Stimulated activated CD4-positive, alpha-beta T cell treated with anti-CD3 and anti-CD28 coated beads, Interleukin-4, amount 100 ng/mL, for 1 hour (primary cell): Measurements from ENCODE around the gene PAX8.

Source experiments
- DNase-seq: peaks from one replicate; pipeline ENCODE4 v3.0.0-alpha.2; 2020

The PAX8 gene

DNA sequence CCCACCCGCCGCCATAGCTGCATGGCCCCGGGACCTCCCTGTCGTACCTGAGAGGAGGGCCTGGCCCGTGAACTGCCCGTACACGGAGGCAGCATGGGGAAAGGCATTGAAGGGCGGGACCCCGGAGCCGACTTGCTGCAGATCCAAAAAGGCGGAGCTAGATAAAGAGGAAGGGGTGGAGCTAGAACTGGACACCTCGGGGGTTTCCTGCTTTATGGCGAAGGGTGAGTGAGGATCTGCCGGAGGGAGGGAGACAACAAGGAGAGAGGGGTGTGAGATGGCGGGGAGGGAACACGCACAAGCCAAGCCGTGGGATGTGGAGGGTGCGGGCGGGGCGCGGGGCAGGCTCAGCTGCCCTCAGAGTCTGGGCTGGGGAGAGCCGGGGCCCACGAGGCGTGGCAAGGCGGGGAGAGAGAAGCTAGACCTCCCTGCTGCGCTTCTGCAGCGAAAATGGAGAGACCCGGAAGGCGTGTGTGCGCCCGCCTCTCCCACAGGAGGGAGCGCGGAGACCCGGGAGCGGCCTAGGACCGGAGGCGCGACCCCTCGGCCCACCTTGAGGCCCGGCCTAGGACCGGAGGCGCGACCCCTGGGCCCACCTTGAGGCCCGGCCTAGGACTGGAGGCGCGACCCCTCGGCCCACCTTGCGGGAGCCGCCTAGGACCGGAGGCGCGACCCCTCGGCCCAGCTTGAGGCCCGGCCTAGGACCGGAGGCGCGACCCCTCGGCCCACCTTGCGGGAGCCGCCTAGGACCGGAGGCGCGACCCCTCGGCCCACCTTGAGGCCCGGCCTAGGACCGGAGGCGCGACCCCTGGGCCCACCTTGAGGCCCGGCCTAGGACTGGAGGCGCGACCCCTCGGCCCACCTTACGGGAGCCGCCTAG lies 43.1 kb downstream of the PAX8 start:
- DNase-seq, result peak; percentile 69

DNA sequence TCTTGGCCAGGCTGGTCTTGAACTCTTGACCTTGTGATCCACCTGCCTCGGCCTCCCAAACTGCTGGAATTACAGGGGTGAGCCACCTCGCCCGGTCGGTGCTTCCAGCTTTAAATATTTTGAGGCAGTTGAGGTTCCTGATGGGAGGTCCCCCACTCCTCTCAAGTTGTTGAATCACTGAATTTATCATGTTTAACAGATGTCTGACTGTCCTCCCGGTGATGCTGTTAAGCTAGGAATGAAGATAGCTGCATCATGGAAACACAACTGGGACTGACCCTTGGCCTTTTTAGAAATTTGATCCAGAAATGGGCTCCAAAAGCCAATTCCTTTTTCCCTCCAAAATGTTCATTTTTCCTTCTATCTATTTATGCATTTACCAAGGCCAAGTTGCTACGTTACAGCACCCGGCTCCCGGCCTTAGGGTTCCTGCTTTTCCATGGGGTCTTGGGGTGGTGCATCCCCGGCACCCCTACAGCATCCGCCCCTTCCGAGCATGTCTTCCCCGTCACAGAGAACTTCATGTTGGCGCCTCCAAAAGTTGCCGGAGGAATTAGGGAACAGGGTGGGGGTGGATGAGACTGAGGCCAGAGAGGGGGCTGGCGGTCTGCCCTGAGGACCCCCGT lies 43.9 kb downstream of the PAX8 start:
- no peak for DNase-seq

DNA sequence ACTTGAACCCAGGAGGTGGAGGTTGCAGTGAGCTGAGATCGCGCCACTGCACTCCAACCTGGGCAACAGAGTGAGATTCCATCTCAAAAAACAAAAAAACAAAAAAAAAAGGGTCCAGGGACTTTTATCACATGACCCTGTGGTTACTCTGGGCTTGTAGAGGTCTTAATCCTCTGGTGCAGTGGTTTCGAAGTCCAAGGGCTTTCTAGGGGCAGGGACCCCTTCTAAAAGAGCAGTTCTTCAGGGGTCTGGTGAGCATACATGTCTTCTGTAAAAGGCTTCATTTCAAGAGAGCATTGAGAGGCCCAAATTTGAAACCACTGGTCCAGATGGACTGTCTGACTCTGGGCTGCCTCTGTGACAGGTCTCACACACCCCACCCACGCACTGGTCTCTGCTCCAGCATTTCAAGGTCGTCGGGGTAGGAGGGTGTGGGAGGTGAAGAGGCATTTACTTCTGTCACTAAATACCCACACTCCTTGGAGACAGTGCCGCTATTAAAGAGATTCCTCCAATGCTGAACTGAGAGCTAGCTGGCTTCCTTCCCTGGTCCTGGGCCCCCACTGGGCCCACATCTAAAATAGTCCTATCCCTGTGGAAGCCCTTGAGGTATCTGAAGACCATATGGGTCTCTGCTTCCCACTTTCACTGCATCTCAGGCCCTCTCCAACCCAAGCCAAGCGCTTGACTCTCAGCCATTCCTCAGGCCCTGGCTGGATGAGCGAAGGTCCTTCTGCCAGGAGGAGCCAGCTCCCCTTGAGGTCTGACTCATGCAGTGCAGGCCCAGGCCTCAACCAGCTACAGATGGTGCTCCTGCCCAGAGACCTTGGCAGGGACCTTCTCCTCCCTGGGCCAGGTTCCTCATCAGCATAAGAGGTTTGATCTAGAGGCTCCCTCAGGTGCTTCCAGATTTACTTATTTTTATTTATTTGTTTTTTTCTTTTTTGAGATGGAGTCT lies 44.8 kb downstream of the PAX8 start:
- DNase-seq, result no peak

DNA sequence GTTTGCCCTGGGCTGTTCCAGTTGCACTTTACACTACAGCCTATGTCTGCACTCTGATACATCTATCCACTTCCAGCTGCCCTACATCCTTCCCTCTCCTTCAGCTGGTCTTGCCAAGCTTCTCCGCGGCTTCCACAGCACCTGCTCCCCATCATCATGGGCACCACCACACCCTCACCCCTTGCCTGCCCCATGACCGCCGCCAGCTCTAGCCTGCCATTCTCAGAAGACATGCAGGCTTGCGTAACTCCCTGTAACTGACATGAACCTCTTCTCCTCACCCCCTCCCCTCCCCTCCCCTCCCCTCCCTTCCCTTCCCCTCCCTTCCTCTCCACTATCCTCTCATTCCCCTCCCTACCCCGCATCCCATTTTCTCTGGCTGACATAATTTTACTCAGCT lies 46.0 kb downstream of the PAX8 start:
- DNase-seq, result no peak

DNA sequence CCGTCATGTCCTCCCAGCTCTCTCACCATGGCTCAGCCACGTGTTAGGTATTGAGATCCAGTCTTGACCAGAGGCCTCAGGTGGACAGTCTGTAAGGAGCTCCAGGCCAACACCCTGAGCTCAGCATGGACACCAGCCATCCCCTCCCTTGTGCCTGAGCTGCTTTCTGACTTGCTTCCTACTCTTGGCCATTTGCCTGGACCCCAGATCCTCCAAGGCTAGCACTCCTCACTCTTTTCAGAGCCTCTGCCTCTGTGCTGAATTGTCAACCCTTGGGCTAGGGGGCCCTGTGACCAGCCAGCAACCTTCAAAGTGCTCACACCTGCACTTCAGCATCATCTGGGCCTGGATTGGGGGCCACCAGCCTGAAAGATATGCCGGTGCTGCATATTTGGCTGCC lies 46.6 kb downstream of the PAX8 start:
- DNase-seq, result no peak

DNA sequence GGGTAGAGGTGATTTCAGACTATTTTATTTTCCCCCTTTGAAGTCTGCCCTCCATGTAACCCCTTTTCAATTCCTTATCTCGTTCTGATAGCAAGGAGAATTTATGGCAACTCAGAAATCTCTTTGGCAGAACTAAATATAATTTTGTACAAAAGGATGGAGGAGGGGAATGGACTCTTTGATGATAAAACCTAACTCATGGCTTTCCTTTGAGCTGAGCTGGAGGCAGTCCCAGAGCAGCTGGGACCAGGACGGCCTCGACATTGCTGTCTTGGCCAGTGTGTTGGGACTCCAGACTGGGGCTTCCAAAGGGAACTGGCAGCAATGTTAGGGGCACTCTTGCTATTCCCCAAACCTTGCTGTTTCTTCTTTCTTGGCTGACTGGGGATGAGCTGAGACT lies 47.7 kb downstream of the PAX8 start:
- no peak for DNase-seq

DNA sequence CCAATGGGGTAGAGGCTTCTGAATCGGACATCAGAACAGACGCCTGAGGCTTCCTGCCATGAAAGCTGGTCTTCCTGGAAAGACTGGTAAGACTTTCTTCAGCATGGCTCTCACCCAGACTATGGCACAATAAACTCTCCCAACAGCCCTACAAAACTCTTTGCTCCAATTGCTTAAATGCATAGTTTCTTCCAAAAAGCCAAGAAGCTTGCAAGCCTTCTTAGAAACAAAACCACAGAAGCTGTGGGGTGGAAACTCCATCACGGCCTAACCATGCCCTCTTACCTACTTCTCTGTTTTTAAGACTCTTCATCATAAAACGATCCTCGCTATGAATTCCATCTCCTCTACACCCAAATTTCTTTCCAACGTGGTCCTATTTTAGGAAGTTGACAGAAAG lies 48.2 kb downstream of the PAX8 start:
- DNase-seq, result no peak

DNA sequence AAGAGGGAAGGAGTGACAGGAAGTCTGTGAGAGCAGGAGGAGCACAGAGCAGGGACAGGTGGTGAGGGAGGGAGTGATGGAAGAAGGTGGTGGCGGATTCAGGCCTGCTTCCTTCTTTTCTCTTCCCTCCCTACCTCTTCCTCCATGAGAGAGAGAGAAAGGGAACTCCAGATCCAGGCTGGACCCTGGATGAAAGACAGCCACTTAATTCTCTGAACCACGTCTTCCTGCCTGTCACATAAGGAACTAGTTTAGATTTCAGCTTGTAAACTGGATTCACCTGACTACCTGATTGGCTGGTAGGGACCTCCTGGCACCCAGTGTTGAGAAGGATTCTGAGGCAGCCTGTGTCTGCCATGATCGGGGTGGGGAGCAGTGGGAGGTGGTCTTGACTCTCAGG lies 48.9 kb downstream of the PAX8 start:
- no peak for DNase-seq

DNA sequence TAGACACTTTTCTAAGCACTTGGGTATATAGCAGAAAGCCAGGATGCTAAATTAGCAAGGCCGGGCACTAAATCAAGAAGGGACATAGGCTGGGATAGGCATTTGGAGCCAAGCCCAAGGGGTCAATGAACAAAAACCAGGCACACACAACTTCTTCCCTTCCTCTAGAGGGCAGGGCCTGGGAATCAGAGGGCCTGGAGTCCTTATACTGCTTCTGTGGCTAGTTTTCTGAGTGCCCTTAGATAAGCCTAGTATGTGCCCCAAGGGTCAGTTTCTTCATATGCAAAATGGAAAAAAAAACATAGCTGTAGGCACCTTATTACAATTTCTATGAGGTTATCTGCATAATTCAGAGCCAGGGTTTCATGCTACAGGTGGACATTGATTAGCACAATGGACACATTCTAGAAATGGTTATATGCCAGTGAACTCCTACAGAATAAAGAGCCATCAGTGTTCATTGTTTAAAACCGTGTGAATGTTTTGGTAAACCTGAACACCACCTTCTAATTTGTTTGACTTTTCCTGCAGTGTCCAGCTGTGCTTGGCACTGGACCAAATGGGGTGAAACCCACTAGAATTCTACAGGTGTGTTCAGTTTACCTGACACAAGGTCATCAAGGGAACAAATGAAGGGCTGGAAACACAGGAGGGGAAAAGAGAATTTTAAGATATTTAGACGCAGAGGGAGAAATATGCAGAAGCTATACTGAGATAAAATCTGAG lies 49.6 kb downstream of the PAX8 start:
- no peak for DNase-seq

DNA sequence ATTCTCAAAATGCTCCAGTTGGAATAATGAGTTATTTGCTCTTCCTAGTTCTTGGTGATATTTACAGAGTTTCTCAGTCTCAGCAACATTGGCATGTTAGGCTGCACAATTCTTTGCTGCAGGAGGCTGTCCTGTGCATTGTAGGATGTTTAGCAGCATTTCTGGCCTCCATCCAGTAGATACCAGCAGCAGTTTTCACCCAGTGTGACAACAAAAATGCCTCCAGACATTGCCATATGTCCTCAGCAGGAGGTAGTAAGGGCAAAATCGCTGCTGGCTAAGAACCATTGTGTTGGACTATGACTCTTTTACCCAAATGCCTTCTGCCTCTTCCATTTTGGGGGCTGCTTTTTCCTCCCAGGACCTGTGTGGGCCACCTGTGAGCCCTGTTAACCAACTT lies 50.4 kb downstream of the PAX8 start:
- DNase-seq, result no peak

DNA sequence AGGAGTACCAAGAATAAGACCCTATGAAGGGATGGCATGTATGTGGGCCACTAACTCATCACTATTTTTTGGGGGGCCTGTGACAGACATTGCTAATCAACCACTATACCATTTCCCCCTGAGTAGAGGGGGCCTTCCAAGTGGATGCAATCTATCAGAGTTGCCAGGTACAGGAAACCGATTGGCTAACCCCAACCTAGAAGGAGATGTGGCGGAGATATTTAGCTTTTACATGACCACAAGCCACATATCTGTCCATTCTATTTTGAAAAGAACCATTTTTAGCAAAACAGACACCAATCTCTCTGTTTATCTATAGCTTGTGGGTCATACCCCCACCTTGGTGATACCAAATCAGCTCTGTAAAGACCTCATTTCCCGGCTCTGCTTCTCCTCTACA lies 51.0 kb downstream of the PAX8 start:
- no peak for DNase-seq

DNA sequence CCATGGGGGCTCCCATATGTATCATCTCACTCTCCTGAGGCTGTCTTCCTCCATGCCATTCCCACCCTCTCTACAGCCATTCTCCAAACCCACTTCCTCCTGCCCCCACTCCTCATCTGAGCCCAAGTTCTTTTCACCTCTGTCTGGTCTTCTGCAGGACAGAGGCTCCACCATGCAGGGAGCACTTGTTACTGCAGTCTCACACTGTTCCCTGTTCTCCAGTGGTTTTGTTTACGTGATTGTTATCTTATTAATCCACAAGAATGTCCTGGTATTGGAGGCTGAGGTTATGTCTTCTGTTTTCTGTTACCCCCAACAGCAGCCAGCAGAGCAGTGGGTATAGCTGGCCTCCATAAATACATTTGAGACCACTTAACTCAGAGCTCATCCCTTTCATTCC lies 51.4 kb downstream of the PAX8 start:
- DNase-seq, result no peak

DNA sequence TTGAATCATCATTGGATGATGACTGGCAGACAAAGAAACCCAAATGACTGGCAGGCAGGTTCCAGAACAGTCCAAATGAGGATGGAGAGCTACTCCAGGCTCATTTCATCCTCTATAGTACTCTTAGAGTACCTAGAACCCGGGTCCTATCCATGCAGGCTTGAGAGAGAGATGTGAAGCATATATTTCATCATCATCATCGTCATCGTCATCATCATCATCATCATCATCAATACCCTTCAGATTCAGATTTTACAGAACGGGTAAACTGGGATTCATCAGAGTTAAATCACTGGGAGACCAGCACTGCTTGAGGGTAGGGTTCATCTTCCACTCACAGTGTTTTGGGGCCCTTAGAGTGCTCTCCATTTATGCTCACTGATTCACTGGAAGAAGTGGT lies 52.3 kb downstream of the PAX8 start:
- no peak for DNase-seq

DNA sequence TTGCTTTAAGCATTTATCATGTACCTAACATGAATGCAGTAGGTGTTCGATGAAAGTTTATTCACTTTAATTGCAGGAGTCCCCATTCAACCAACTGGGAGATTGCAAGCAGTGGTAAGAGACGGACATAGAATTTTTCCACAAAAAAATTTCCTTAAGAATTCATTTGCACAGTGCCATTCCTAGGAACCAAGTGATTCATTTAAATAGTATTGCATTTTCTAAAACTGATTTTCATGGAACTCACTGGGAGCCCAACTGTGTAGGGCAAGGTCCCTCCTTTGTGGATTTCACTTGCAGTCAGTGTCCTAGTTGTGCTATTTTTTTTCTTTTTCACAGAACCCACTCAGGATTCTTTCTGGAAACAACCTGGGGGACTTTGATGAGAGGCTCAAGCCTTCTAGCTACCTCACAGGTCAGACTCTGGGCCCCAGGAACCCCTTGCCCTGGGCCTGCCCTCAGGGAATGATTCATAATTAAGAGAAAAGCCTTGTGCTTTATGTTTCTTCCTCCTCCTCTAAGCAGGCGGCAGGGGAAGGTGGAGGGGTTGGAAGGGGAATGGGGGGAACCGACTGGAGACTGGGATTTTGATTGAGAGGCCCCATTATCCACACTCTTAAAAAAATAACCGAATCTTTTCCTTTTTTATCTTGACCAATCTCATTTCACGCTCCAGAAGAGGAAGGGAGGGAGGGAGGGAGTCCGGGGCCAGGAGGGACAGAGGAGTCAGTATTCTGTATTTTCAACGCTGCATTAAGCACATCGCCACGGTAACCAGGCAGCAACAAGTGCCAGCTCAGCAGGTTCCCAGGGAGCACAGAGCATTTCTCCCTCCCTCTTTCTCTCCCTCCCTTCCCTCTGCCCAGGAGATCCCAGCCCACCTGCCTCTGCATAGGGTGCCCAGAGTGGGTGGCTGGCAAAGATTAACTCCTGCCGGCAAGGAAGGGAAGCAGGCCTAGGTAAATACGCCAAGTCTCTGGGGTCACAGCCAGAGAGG lies 53.2 kb downstream of the PAX8 start:
- DNase-seq, result no peak

DNA sequence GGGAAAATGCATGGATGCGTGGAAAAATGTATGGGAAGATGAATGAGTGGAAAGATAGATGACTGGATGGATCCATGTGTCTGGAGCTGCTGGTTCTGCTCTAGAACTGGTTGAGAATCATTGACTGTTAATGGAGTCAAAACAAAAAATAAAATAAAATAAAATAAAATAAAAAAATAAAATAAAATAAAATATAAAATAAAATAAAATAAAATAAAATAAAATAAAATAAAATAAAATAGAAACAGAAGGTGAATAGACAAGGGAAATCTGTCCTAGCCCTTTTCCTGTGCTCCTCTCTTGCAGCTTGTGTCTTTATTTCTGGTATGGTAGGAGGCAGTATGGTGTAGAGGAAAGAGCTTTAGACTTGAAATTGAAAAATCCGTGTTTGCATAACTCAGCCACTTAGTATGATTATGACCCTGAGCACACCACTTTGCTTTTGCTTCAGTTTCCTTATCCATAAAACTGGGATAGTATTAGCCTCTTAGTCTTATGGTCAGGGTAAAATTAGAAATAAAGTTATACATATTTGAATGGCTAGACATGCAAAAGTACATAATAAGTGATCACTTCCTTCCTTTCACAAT lies 54.0 kb downstream of the PAX8 start:
- no peak for DNase-seq

DNA sequence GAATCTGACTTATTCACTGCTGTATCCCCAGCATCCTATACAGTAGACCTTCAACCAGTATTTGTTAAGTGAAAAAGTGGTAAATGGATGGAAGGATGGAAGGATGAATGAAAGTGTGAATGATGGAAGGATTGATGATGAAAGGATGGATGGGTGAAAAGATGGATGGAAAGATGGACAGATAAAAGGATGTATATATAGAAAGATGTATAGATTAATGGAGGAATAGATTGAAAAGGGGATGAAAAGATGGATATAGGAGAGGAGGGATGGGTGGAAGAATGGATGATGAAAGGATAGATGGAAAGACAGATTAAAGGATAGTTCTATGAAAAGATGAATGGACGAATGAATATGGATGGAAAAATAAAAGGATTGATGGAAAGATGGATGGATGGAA lies 54.9 kb downstream of the PAX8 start:
- DNase-seq, result no peak

DNA sequence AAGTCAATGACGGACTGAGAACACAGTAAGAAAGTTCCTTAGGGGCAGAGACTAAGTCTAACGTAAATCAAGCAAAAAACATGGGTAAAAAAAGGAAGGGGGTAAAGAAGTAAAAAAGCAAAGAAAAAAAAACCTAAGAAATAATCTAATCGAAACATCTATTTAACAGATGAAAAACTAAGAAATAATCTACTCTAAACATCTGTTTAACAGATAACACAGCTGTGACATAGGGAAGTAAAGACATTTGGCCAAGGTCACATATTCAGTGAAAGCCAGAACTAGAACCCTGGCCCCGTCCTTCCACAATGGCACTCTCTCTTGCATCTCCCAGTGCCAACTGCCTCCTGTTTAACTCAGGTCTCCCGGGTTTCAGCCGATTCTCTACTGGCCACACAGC lies 56.9 kb downstream of the PAX8 start:
- no peak for DNase-seq

DNA sequence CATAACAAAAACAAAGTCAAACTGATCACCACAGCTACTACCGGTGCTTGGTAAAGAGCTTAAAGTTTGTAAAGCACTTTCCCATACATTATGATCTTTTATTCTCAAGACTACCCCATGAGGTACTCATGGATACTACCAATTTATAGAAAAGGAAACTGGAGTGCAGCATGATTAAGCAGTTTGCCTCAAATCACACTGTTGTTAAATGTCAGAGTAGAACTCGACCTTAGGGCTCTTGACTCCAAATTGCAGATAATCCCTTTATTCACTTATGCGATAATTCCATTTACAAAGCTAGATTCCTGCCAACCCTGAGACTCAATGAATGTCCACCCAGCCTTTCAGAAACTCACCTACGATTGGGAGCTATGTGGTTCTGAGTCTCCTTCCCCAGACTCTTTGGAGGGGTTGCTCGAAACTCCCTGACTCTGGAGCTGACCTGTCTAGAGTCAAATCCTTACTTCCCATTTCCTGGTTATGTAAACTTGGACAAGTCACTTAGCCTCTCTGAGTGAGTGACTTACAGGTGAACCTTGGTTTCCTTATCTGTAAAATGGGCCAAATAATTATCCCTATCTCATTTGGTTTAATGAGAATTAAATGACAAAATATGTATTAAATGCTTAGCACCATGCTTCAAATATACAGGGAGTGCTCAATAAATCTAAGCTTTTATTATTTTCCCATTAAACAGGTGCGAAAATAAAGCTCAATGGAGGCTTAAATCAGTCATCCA lies 57.6 kb downstream of the PAX8 start:
- no peak for DNase-seq

DNA sequence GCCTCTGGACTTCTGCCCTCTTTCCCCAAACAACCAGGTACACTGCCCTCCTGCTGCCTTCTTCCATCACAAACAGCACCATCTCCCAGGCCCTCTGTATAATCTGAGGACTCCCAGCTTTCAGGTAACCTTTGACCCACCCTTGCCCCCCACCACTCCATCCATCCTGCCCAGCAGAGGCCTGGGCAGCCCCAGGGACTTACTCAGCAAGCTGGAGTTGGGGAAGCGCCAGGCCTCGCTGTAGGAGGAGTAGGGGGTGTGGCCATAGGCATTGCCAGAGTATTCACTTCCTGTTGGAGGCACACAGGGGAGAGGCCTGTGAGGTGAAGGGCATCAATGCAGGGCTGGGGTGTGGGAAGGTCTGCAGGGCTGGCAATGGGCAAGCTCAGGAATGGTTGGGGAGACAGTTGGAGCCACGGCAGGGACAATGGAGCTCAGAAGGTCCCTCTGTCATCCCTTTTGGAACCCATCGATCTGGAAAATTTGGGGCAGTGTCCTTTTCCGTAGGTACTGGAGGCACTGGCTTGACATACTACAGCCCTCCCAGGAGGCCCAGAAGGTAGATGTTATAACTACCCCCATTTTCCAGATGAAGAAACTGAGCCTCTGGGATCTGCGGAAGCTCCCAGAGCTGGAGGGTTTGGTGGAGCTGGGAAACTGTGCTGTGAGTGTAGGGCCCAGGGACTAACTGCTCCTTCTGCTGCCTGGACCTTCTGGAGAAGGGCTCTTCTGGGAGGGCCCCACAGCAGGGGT lies 58.7 kb downstream of the PAX8 start:
- DNase-seq, result no peak

DNA sequence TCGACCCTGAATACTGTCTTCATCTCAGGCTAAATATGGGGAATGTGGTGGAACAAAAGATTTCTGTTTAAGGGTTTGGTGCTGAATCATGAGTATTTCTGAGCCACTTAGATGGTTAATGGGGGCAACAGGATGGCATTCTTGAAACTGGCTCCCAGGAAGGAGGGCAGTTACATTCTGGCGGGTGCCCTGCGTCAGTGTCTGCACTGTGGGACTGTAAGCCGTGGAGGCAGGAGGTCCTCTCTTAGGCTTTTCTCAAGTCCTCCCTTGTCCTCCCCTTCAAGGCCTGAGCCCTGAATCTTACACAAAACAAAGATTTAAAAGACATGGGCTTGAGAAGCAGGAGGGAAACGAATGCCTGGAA lies 59.2 kb downstream of the PAX8 start:
- no peak for DNase-seq
